Adrenal gland (tissue), 12 donors: ENCODE results near the gene POLE3. TPM values are rescaled to one million over a fixed set of nuclear protein-coding genes. Genes with fewer than 3 reads are reported as not detected.

ENCODE experiments used
- DNase-seq, 7 donors: peaks; one replicate each; pipeline ENCODE4 v3.0.0-alpha.2; 2019 to 2020
- H3K27ac ChIP-seq, 5 donors: fragments of 200-600 bp; sonication (generic) in 4 of 5; 1 replicate in 3 of 5; 2 replicates in 2 of 5; pipeline versions ENCODE4 v1.5.1 to v1.8.0; 2016 to 2020; ENCODE audit warnings: mild to moderate bottlenecking in 1 of 5
- H3K27me3 ChIP-seq: fragments of 200-600 bp; 2 replicates; pipeline ENCODE4 v1.8.0; 2021
- H3K36me3 ChIP-seq, 2 donors: fragments of 200-600 bp; replicated peaks in 1 of 2; 1 replicate in 1 of 2; 2 replicates in 1 of 2; pipeline versions ENCODE4 v1.5.1 to v1.8.0; 2018 to 2022
- H3K4me1 ChIP-seq, 2 donors: fragments of 200-600 bp; replicated peaks in 1 of 2; 1 replicate in 1 of 2; 2 replicates in 1 of 2; pipeline versions ENCODE4 v1.5.1 to v1.8.0; 2018 to 2021
- H3K4me3 ChIP-seq, 4 donors: fragments of 200-600 bp; sonication (generic) in 3 of 4; one replicate each; pipeline ENCODE4 v1.5.1; 2016 to 2018
- H3K9me3 ChIP-seq, 3 donors: fragments of 200-600 bp; sonication (generic) in 1 of 3; replicated peaks in 1 of 3; 1 replicate in 2 of 3; 2 replicates in 1 of 3; pipeline versions ENCODE4 v1.5.1 to v1.8.0; 2016 to 2021
- CTCF ChIP-seq, 6 experiments: fragments of 450-650 bp in 4 of 6; fragments of 200-600 bp in 2 of 6; sonication (generic) in 1 of 6; IDR thresholded peaks; 1 replicate in 5 of 6; 2 replicates in 1 of 6; pipeline versions ENCODE4 v1.5.1 to v1.8.0; 2016 to 2021; ENCODE audit warnings: antibody characterized with exemption in 6 of 6, mild to moderate bottlenecking in 2 of 6, moderate library complexity in 1 of 6
- POLR2A ChIP-seq, 2 donors: fragments of 450-650 bp; IDR thresholded peaks; one replicate each; pipeline ENCODE4 v1.6.1; 2017; ENCODE audit warnings: antibody characterized with exemption in 2 of 2, mild to moderate bottlenecking in 2 of 2, moderate library complexity in 1 of 2
- WGBS, 4 donors: extraction: QIAGEN DNeasy Blood & Tissue Kit in 2 of 4; methylation state at CpG; one replicate each; pipeline versions ENCODE4 v1.1.5 to v1.1.7; 2013 to 2017; 5-methylcytosine and 5-hydroxymethylcytosine counted together
- intact Hi-C, 2 donors: fragments of 100-400 bp; cut with DNase I; formaldehyde crosslinking; loops; one replicate each; pipeline versions ENCODE4 v1.14.1 to v1.15.0; 2022 to 2023
- polyA plus RNA-seq, 3 donors: library from polyadenylated mRNA; stranded (reverse); fragments of 200-250 nt in 2 of 3; fragments of 350-450 nt in 1 of 3; fragmentation: Illumina TruSeq in 1 of 3; extraction: RNeasy Lipid Tissue Mini Kit (QIAGEN cat#74804) in 1 of 3; gene quantifications; one replicate each; pipeline ENCODE4 v1.2.3, GENCODE V29; 2013 to 2014
- total RNA-seq, 9 donors: library from RNA; depleted of rRNA in 4 of 9; stranded (reverse); fragments of >200 nt in 4 of 9; fragments of 120-200 nt in 1 of 9; fragmentation: NEBNext Ultra II Directional in 1 of 9; extraction: Animal tissue kit (Norgen Biotek cat#: 25700) in 1 of 9; gene quantifications; one replicate each; pipeline versions ENCODE4 v1.1.0 to v1.2.4, GENCODE V29; 2013 to 2023
- donor health status: healthy with polysubstance abuse.
- donor health status: Bipolar disorder and iron deficiency.
- donor health status: DM: yes; HTN: yes; CAD: no.
- donor health status: DM: no; HTN: no; CAD: no.
- donor health status: DM: no; HTN: no; CAD: no.
- donor health status: DM: yes; HTN: yes; CAD: no.

The POLE3 gene
- total and polyA plus RNA-seq, 12 donors: 14.9 to 79.1 (median 42.5) TPM

GRCh38 chr9:113373676-113374392, 36.6 kb downstream of the POLE3 start:
- TF ChIP-seq CTCF (IDR thresholded peaks at IDR 0.05): no peak
- no peak for TF ChIP-seq POLR2A (IDR thresholded peaks at IDR 0.05)
- peak in 2 of 7 donors; percentile 29 to 53 for DNase-seq
- 66 to 80% (median 73%) methylated on average over 10 to 24 of the region's 24 CpGs for WGBS, 4 donors

GRCh38 chr9:113373256-113373655, 37.2 kb downstream of the POLE3 start:
- Histone ChIP-seq H3K36me3 (peaks cover 0 to 25% of the 10 kb centered on the region in 2 donors), H3K4me3 (no peak overlapping the region), H3K27me3 (no peaks in the 10 kb centered on the region), H3K9me3 (no peaks in the 10 kb centered on the region), H3K27ac (peak overlapping the region in 2 of 5 donors; percentile 36 to 68), H3K4me1 (peaks cover 23 to 28% of the 10 kb centered on the region in 2 donors)
- no peak for DNase-seq
- intact Hi-C loops: no loop called here
- WGBS, 4 donors: 69 to 75% (median 74%) methylated on average over 3 of the region's 3 CpGs
- TF ChIP-seq POLR2A (IDR thresholded peaks at IDR 0.05) (no peak), CTCF (IDR thresholded peaks at IDR 0.05) (no peak)

More at GRCh38 chr9:113373676-113374392, 36.6 kb downstream of the POLE3 start:
- Histone ChIP-seq H3K9me3 (no peaks in the 10 kb centered on the region), H3K27me3 (no peaks in the 10 kb centered on the region), H3K27ac (peak overlapping the region in 2 of 5 donors; percentile 36 to 68), H3K4me1 (peaks cover 26 to 31% of the 10 kb centered on the region in 2 donors), H3K36me3 (peaks cover 0 to 25% of the 10 kb centered on the region in 2 donors), H3K4me3 (no peak overlapping the region)
- intact Hi-C loops: no loop called here

GRCh38 chr9:113372059-113372458, 38.4 kb downstream of the POLE3 start:
- Histone ChIP-seq H3K4me3 (no peak overlapping the region), H3K27ac (peak overlapping the region in 3 of 5 donors; percentile 14 to 45 (median 17)), H3K9me3 (no peaks in the 10 kb centered on the region), H3K36me3 (peaks cover 0 to 25% of the 10 kb centered on the region in 2 donors), H3K27me3 (no peaks in the 10 kb centered on the region), H3K4me1 (peaks cover 22 to 23% of the 10 kb centered on the region in 2 donors)
- no peak for DNase-seq
- WGBS, 4 donors: 71 to 79% (median 74%) methylated on average over 4 to 5 of the region's 5 CpGs
- TF ChIP-seq POLR2A (IDR thresholded peaks at IDR 0.05) (no peak), CTCF (IDR thresholded peaks at IDR 0.05) (no peak)
- intact Hi-C loops: no loop called here

GRCh38 chr9:113370806-113371325, 39.6 kb downstream of the POLE3 start:
- 65 to 85% (median 67%) methylated on average over 6 to 8 of the region's 8 CpGs for WGBS, 4 donors
- intact Hi-C loops: no loop called here
- TF ChIP-seq CTCF (IDR thresholded peaks at IDR 0.05): no peak
- peak in 1 of 2 donors; percentile 23 for TF ChIP-seq POLR2A (IDR thresholded peaks at IDR 0.05)
- Histone ChIP-seq H3K36me3 (peaks cover 0 to 25% of the 10 kb centered on the region in 2 donors), H3K4me3 (no peak overlapping the region), H3K27ac (peak overlapping the region in 2 of 5 donors; percentile 6 to 19), H3K4me1 (peaks cover 22 to 23% of the 10 kb centered on the region in 2 donors), H3K27me3 (no peaks in the 10 kb centered on the region), H3K9me3 (no peaks in the 10 kb centered on the region)
- DNase-seq: no peak
